ENCODE results near the gene CABP2.

DNA sequence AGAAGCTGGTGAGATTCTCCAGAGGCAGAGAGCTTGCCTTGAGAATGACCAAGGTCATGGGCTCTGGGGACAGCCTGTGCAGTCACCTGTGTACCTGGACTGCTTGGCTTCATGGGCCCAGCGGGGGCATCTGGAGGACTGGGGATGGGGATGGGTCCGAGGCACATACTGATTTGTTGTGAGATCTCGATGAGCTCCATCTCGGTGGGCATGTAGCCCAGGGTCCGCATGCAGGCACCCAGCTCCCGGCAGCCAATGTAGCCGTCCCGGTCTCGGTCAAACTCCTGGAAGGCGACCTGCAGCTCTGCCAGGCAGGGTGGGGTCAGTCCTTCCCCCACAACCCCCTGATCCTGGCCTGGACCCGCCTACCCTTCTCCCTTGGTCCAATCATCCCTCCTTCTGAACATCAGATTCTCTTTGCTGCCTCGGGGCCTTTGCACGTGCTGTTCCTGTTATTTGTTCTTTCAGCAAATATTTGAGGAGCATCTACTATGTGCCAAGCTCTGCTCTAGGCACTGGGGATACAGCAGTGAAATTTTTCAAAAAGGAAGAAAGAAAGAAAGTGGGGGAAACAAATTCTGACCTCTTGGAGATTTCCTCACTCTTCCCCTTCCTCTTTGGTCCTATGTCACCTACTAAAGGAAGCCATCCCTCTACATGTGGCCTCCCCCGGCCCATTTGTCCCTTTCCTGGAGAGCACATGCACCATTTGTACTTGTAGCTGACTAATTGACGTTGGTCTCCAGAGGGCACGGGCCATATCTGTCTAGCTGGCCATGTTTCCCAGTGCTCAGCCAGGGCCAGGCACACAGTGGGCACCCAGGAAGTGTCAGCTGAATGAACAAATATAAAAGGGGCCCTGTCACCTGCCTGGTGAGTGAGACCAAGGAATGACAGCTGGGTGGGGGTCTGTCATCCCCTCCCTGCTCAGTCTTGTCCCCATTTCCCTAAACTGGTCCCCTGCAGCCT, 2.1 kb downstream of the CABP2 start:
- TF ChIP-seq, protein P1, sequence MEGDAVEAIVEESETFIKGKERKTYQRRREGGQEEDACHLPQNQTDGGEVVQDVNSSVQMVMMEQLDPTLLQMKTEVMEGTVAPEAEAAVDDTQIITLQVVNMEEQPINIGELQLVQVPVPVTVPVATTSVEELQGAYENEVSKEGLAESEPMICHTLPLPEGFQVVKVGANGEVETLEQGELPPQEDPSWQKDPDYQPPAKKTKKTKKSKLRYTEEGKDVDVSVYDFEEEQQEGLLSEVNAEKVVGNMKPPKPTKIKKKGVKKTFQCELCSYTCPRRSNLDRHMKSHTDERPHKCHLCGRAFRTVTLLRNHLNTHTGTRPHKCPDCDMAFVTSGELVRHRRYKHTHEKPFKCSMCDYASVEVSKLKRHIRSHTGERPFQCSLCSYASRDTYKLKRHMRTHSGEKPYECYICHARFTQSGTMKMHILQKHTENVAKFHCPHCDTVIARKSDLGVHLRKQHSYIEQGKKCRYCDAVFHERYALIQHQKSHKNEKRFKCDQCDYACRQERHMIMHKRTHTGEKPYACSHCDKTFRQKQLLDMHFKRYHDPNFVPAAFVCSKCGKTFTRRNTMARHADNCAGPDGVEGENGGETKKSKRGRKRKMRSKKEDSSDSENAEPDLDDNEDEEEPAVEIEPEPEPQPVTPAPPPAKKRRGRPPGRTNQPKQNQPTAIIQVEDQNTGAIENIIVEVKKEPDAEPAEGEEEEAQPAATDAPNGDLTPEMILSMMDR (IDR thresholded peaks at IDR 0.05): no peak
- no peak for TF ChIP-seq POLR2A (IDR thresholded peaks at IDR 0.05)

Data from Peyer's patch (tissue), 4 donors.